Measurements from ENCODE around the gene NFKB2.
A peak's percentile ranks its signal among the peaks of the same experiment; 100 is the strongest.

Gene NFKB2

GRCh38 chr10:102384053-102384452 lies 11.5 kb upstream of the NFKB2 start:
- peaks cover 36% of the 10 kb centered on the region for H3K36me3 ChIP-seq (ENCODE audit: insufficient read depth, insufficient read length, low read length)
- no peak overlapping the region for H3K9ac ChIP-seq (ENCODE audit: insufficient read length, low read depth)
- TF ChIP-seq YY1 (IDR thresholded peaks at IDR 0.05; ENCODE audit: insufficient read depth, insufficient read length) (no peak), ZNF274 (IDR thresholded peaks at IDR 0.05; ENCODE audit: low read depth, low read length) (no peak), SUZ12 (IDR thresholded peaks at IDR 0.05; ENCODE audit: extremely low read depth, insufficient read depth, insufficient read length) (no peak)
- no peaks in the 10 kb centered on the region for H3K9me3 ChIP-seq (ENCODE audit: insufficient read depth, low read length)
- DNase-seq (ENCODE audit: low read depth, low spot score) = no peak
- no peaks in the 10 kb centered on the region for H3K27me3 ChIP-seq (ENCODE audit: insufficient read depth, insufficient read length)
- H3K4me1 ChIP-seq (ENCODE audit: insufficient read depth, insufficient read length) = no peaks in the 10 kb centered on the region
- no peak overlapping the region for H3K4me3 ChIP-seq (ENCODE audit: insufficient read length, low read depth)

- Histone ChIP-seq H3K9me3 (ENCODE audit: insufficient read depth, low read length) (no peaks in the 10 kb centered on the region), H3K36me3 (ENCODE audit: insufficient read depth, insufficient read length, low read length) (peaks cover 28% of the 10 kb centered on the region), H3K4me3 (ENCODE audit: insufficient read length, low read depth) (no peak overlapping the region), H3K27me3 (ENCODE audit: insufficient read depth, insufficient read length) (no peaks in the 10 kb centered on the region), H3K9ac (ENCODE audit: insufficient read length, low read depth) (no peak overlapping the region), H3K4me1 (ENCODE audit: insufficient read depth, insufficient read length) (no peaks in the 10 kb centered on the region)
- TF ChIP-seq ZNF274 (IDR thresholded peaks at IDR 0.05; ENCODE audit: low read depth, low read length) (no peak), YY1 (IDR thresholded peaks at IDR 0.05; ENCODE audit: insufficient read depth, insufficient read length) (no peak), SUZ12 (IDR thresholded peaks at IDR 0.05; ENCODE audit: extremely low read depth, insufficient read depth, insufficient read length) (no peak)
- DNase-seq (ENCODE audit: low read depth, low spot score) = no peak
Measured at GRCh38 chr10:102384606-102385429, 10.7 kb upstream of the NFKB2 start.

- Histone ChIP-seq H3K27me3 (ENCODE audit: insufficient read depth, insufficient read length) (peaks cover 4% of the 10 kb centered on the region), H3K9ac (ENCODE audit: insufficient read length, low read depth) (no peak overlapping the region), H3K36me3 (ENCODE audit: insufficient read depth, insufficient read length, low read length) (no peaks in the 10 kb centered on the region), H3K9me3 (ENCODE audit: insufficient read depth, low read length) (no peaks in the 10 kb centered on the region), H3K4me1 (ENCODE audit: insufficient read depth, insufficient read length) (peaks cover 5% of the 10 kb centered on the region), H3K4me3 (ENCODE audit: insufficient read length, low read depth) (no peak overlapping the region)
- TF ChIP-seq YY1 (IDR thresholded peaks at IDR 0.05; ENCODE audit: insufficient read depth, insufficient read length) (no peak), ZNF274 (IDR thresholded peaks at IDR 0.05; ENCODE audit: low read depth, low read length) (no peak), SUZ12 (IDR thresholded peaks at IDR 0.05; ENCODE audit: extremely low read depth, insufficient read depth, insufficient read length) (no peak)
- no peak for DNase-seq (ENCODE audit: low read depth, low spot score)
Measured at GRCh38 chr10:102389894-102390293, 5.6 kb upstream of the NFKB2 start.

GRCh38 chr10:102392306-102392705 lies 3.2 kb upstream of the NFKB2 start:
- no peak for DNase-seq (ENCODE audit: low read depth, low spot score)
- H3K36me3 ChIP-seq (ENCODE audit: insufficient read depth, insufficient read length, low read length) = peaks cover 11% of the 10 kb centered on the region
- H3K4me3 ChIP-seq (ENCODE audit: insufficient read length, low read depth) = no peak overlapping the region
- TF ChIP-seq YY1 (IDR thresholded peaks at IDR 0.05; ENCODE audit: insufficient read depth, insufficient read length) = no peak
- TF ChIP-seq ZNF274 (IDR thresholded peaks at IDR 0.05; ENCODE audit: low read depth, low read length) = no peak
- no peak overlapping the region for H3K9ac ChIP-seq (ENCODE audit: insufficient read length, low read depth)
- peaks cover 15% of the 10 kb centered on the region for H3K4me1 ChIP-seq (ENCODE audit: insufficient read depth, insufficient read length)
- H3K27me3 ChIP-seq (ENCODE audit: insufficient read depth, insufficient read length) = peaks cover 4% of the 10 kb centered on the region
- H3K9me3 ChIP-seq (ENCODE audit: insufficient read depth, low read length) = no peaks in the 10 kb centered on the region

- peak; percentile 59 for DNase-seq (ENCODE audit: low read depth, low spot score)
- Histone ChIP-seq H3K27me3 (ENCODE audit: insufficient read depth, insufficient read length) (peaks cover 4% of the 10 kb centered on the region), H3K4me1 (ENCODE audit: insufficient read depth, insufficient read length) (peaks cover 15% of the 10 kb centered on the region), H3K9me3 (ENCODE audit: insufficient read depth, low read length) (no peaks in the 10 kb centered on the region), H3K36me3 (ENCODE audit: insufficient read depth, insufficient read length, low read length) (peaks cover 23% of the 10 kb centered on the region), H3K9ac (ENCODE audit: insufficient read length, low read depth) (peak overlapping the region; percentile 54), H3K4me3 (ENCODE audit: insufficient read length, low read depth) (peak overlapping the region; percentile 74)
- TF ChIP-seq YY1 (IDR thresholded peaks at IDR 0.05; ENCODE audit: insufficient read depth, insufficient read length) (no peak), SUZ12 (IDR thresholded peaks at IDR 0.05; ENCODE audit: extremely low read depth, insufficient read depth, insufficient read length) (no peak), ZNF274 (IDR thresholded peaks at IDR 0.05; ENCODE audit: low read depth, low read length) (no peak)
Measured at GRCh38 chr10:102393411-102394078, 2.0 kb upstream of the NFKB2 start.

GRCh38 chr10:102394079-102394800 lies 1.3 kb upstream of the NFKB2 start:
- peak; percentile 54 for DNase-seq (ENCODE audit: low read depth, low spot score)
- peak overlapping the region; percentile 92 for H3K9ac ChIP-seq (ENCODE audit: insufficient read length, low read depth)
- no peaks in the 10 kb centered on the region for H3K9me3 ChIP-seq (ENCODE audit: insufficient read depth, low read length)
- H3K4me1 ChIP-seq (ENCODE audit: insufficient read depth, insufficient read length) = peaks cover 15% of the 10 kb centered on the region
- H3K27me3 ChIP-seq (ENCODE audit: insufficient read depth, insufficient read length) = peaks cover 4% of the 10 kb centered on the region
- H3K36me3 ChIP-seq (ENCODE audit: insufficient read depth, insufficient read length, low read length) = peaks cover 26% of the 10 kb centered on the region
- peak overlapping the region; percentile 74 for H3K4me3 ChIP-seq (ENCODE audit: insufficient read length, low read depth)
- TF ChIP-seq SUZ12 (IDR thresholded peaks at IDR 0.05; ENCODE audit: extremely low read depth, insufficient read depth, insufficient read length) (no peak), YY1 (IDR thresholded peaks at IDR 0.05; ENCODE audit: insufficient read depth, insufficient read length) (no peak)
